Measurements from ENCODE around the gene ANTXR1.

- TF ChIP-seq CTCF (IDR thresholded peaks at IDR 0.05) (no peak), EP300 (IDR thresholded peaks at IDR 0.05; ENCODE audit: low read depth) (no peak), POLR2AphosphoS5 (IDR thresholded peaks at IDR 0.05) (no peak), POLR2A (IDR thresholded peaks at IDR 0.05) (no peak)
Observed at GRCh38 chr2:69099541-69099940, 86.6 kb downstream of the ANTXR1 start.
